Astrocyte (in vitro differentiated cells and primary cell): ENCODE data around the gene NXF2. TPM values are rescaled to one million over a fixed set of nuclear protein-coding genes. Genes with fewer than 3 reads are reported as not detected.

ENCODE experiments used
- DNase-seq: peaks from one replicate; pipeline ENCODE4 v3.0.0-alpha.2; 2010; ENCODE audit warnings: low read depth
- FAIRE-seq: peaks from 2 replicates; lab custom pipeline; 2011; peaks lifted over from hg19 to GRCh38; lab: Jason Lieb, UNC
- H2AFZ ChIP-seq: 2 replicates; pipeline ENCODE4 v1.6.0; 2012; ENCODE audit warnings: low read depth, low read length, inconsistent platforms
- H3K27ac ChIP-seq: 2 replicates; pipeline ENCODE4 v1.5.1; 2011; ENCODE audit warnings: low read depth, low read length, inconsistent platforms
- H3K27me3 ChIP-seq: 2 replicates; pipeline ENCODE4 v1.6.0; 2011; ENCODE audit warnings: low read length, inconsistent platforms; ENCODE audit not compliant: insufficient read depth
- H3K36me3 ChIP-seq: 2 replicates; pipeline ENCODE4 v1.5.1; 2011; ENCODE audit warnings: low read length, inconsistent platforms; ENCODE audit not compliant: insufficient read depth
- H3K4me1 ChIP-seq: 2 replicates; pipeline ENCODE4 v1.5.1; 2011; ENCODE audit warnings: low read length, inconsistent platforms; ENCODE audit not compliant: insufficient read depth
- H3K4me2 ChIP-seq: 2 replicates; pipeline ENCODE4 v1.6.0; 2012; ENCODE audit warnings: low read length, inconsistent platforms
- H3K4me3 ChIP-seq: 2 replicates; pipeline ENCODE4 v1.5.1; 2011; ENCODE audit warnings: low read depth, mild to moderate bottlenecking, low read length, inconsistent platforms; ENCODE audit not compliant: insufficient read depth
- H3K79me2 ChIP-seq: 2 replicates; pipeline ENCODE4 v1.6.0; 2012; ENCODE audit warnings: mild to moderate bottlenecking, low read length, inconsistent platforms; ENCODE audit not compliant: insufficient read depth
- H3K9ac ChIP-seq: 2 replicates; pipeline ENCODE4 v1.6.0; 2012; ENCODE audit warnings: mild to moderate bottlenecking, low read length, inconsistent platforms
- H3K9me3 ChIP-seq: 2 replicates; pipeline ENCODE4 v1.5.1; 2012; ENCODE audit warnings: low read depth, mild to moderate bottlenecking, low read length, inconsistent platforms; ENCODE audit not compliant: insufficient read depth
- H4K20me1 ChIP-seq: 2 replicates; pipeline ENCODE4 v1.6.0; 2012; ENCODE audit warnings: low read length, inconsistent platforms; ENCODE audit not compliant: insufficient read depth
- H3K27ac Mint-ChIP-seq: one replicate; pipeline ENCODE4 v1.8.0; 2021; ENCODE audit warnings: mild to moderate bottlenecking, mixed read lengths; ENCODE audit not compliant: unreplicated experiment
- H3K27me3 Mint-ChIP-seq: one replicate; pipeline ENCODE4 v1.8.0; 2021; ENCODE audit warnings: low read depth, mixed read lengths; ENCODE audit not compliant: unreplicated experiment
- H3K36me3 Mint-ChIP-seq: one replicate; pipeline ENCODE4 v1.8.0; 2021; ENCODE audit warnings: low read depth, mixed read lengths; ENCODE audit not compliant: unreplicated experiment
- H3K4me1 Mint-ChIP-seq: one replicate; pipeline ENCODE4 v1.8.0; 2021; ENCODE audit warnings: low read depth, mixed read lengths; ENCODE audit not compliant: unreplicated experiment
- H3K4me3 Mint-ChIP-seq: one replicate; pipeline ENCODE4 v1.8.0; 2021; ENCODE audit warnings: mild to moderate bottlenecking, moderate library complexity, mixed read lengths; ENCODE audit not compliant: unreplicated experiment
- H3K9me3 Mint-ChIP-seq: one replicate; pipeline ENCODE4 v1.8.0; 2021; ENCODE audit warnings: mild to moderate bottlenecking, mixed read lengths; ENCODE audit not compliant: unreplicated experiment
- EZH2 ChIP-seq: IDR thresholded peaks from 2 replicates; pipeline ENCODE4 v1.6.1; 2012; ENCODE audit warnings: mild to moderate bottlenecking, low read length, inconsistent platforms; ENCODE audit not compliant: insufficient read depth
- total RNA-seq: library from RNA; stranded (reverse); gene quantifications from 2 replicates; pipeline ENCODE4 v1.2.1, GENCODE V29; 2021
- TF ChIP-seq, protein P1 (sequence below): IDR thresholded peaks from 2 replicates; pipeline ENCODE4 v1.5.1; 2011; ENCODE audit warnings: low read depth, mild to moderate bottlenecking, inconsistent platforms, low read length, moderate library complexity; ENCODE audit not compliant: insufficient read depth

The NXF2 gene
- total RNA-seq, 1 donor from 2014 or later: not detected

DNA sequence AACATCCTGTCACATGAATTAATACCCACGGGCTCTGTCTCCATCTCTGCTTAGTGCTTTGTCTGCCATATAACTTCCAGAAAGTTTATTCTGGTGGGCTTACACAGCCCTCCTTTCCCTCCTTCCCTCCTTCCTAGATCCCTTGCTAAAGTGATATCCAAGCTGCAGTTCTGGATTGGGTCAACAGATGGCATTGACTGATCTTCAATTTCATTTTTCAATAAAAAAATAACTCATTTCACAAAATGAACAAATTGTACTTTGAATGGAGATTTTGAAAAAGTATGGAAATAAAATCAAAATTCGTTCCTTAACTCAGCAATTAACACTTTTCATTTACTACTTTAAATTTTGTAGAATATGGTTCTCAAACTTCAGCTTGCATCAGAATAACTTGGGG lies 94.9 kb downstream of the NXF2 start:
- Histone ChIP-seq H3K36me3 (no peaks in the 10 kb centered on the region), H3K9me3 (no peaks in the 10 kb centered on the region), H3K4me3 (no peak overlapping the region), H4K20me1 (no peaks in the 10 kb centered on the region), H3K4me1 (no peaks in the 10 kb centered on the region), H3K4me2 (no peak overlapping the region), H3K79me2 (no peaks in the 10 kb centered on the region), H3K27ac (no peak overlapping the region), H3K27me3 (no peaks in the 10 kb centered on the region), H2AFZ (no peak overlapping the region), H3K9ac (no peak overlapping the region)
- no peak for TF ChIP-seq EZH2
- TF ChIP-seq, protein P1, sequence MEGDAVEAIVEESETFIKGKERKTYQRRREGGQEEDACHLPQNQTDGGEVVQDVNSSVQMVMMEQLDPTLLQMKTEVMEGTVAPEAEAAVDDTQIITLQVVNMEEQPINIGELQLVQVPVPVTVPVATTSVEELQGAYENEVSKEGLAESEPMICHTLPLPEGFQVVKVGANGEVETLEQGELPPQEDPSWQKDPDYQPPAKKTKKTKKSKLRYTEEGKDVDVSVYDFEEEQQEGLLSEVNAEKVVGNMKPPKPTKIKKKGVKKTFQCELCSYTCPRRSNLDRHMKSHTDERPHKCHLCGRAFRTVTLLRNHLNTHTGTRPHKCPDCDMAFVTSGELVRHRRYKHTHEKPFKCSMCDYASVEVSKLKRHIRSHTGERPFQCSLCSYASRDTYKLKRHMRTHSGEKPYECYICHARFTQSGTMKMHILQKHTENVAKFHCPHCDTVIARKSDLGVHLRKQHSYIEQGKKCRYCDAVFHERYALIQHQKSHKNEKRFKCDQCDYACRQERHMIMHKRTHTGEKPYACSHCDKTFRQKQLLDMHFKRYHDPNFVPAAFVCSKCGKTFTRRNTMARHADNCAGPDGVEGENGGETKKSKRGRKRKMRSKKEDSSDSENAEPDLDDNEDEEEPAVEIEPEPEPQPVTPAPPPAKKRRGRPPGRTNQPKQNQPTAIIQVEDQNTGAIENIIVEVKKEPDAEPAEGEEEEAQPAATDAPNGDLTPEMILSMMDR: no peak
- Mint-ChIP-seq H3K4me1 (no peaks in the 10 kb centered on the region), H3K27ac (no peak overlapping the region), H3K4me3 (no peak overlapping the region), H3K36me3 (no peaks in the 10 kb centered on the region), H3K27me3 (no peaks in the 10 kb centered on the region), H3K9me3 (no peaks in the 10 kb centered on the region)
- FAIRE-seq: peak; percentile 83
- no peak for DNase-seq

DNA sequence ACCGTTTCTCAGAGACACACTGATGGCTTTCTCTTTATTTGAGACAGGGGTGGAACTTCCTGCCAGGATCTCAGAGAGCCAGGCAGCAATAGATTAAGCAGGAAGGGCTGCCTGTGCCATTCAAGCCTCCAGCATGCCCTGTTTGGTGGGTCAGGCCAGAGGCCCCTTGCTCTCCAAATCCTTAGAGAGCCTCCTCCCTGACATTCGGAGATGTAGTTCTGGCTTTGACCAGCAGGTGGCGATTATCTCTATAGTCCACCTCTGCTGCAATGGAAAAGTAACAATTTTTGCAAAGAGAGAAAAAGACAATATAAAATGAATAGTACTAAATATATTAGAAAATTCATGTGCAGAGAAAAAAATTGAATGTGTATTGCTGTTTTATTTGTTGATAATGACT lies 98.9 kb downstream of the NXF2 start:
- H3K27me3 ChIP-seq: no peaks in the 10 kb centered on the region
- FAIRE-seq (peak; percentile 50), DNase-seq (peak; percentile 18)

More for the DNA sequence above, 98.9 kb downstream of the NXF2 start:
- H3K79me2 ChIP-seq: no peaks in the 10 kb centered on the region
- no peaks in the 10 kb centered on the region for H3K9me3 ChIP-seq
- Mint-ChIP-seq H3K4me1 (no peaks in the 10 kb centered on the region), H3K27ac (no peak overlapping the region), H3K9me3 (peaks cover 3% of the 10 kb centered on the region), H3K27me3 (no peaks in the 10 kb centered on the region), H3K4me3 (no peak overlapping the region), H3K36me3 (no peaks in the 10 kb centered on the region)
- H3K4me2 ChIP-seq: no peak overlapping the region
- no peaks in the 10 kb centered on the region for H3K4me1 ChIP-seq
- no peaks in the 10 kb centered on the region for H4K20me1 ChIP-seq
- H3K9ac ChIP-seq: no peak overlapping the region
- H3K36me3 ChIP-seq: no peaks in the 10 kb centered on the region
- H3K4me3 ChIP-seq: no peak overlapping the region
- H3K27ac ChIP-seq: no peak overlapping the region
- no peak overlapping the region for H2AFZ ChIP-seq
- no peak for TF ChIP-seq EZH2
- TF ChIP-seq, protein P1: peak; percentile 45

Other genes with a start within 250 kb of the NXF2 start
- gene TCEAL2, start 121.5 kb upstream of the NXF2 start, total RNA-seq: 1.0 and 1.8 TPM in 2 replicates
- gene TCEAL6, start 104.7 kb upstream of the NXF2 start, total RNA-seq: not detected in 2 replicates
- gene BEX5, start 91.2 kb upstream of the NXF2 start, total RNA-seq: 1.4 and 1.6 TPM in 2 replicates
- not detected in 2 replicates for gene TCP11X1, start 31.9 kb upstream of the NXF2 start, total RNA-seq
- gene NXF2B, start 192.8 kb downstream of the NXF2 start, total RNA-seq: not detected in 2 replicates
- gene TCP11X2, start 224.6 kb downstream of the NXF2 start, total RNA-seq: not detected in 2 replicates